CD4-positive, alpha-beta memory T cell (primary cell): ENCODE measurements around the gene CDH13. TPM values are rescaled to one million over a fixed set of nuclear protein-coding genes. Genes with fewer than 3 reads are reported as not detected.

Experiments used
- CTCF ChIA-PET: fragments of 350-600 bp; sonication (Branson Sonifier 250); formaldehyde crosslinking; loops from one replicate; lab custom pipeline; 2021; ENCODE audit warnings: inconsistent platforms; ENCODE audit not compliant: partially characterized antibody; lab: Charles Lee
- POLR2A ChIA-PET: fragments of 350-600 bp; sonication (Branson Sonifier 250); formaldehyde crosslinking; loops from one replicate; lab custom pipeline; 2021; ENCODE audit not compliant: partially characterized antibody; lab: Charles Lee
- DNase-seq, 5 donors: peaks; one replicate each; pipeline versions ENCODE4 v3.0.0 to v3.0.0-alpha.2; 2020 to 2022; ENCODE audit warnings: mixed read lengths in 1 of 5
- H3K27ac ChIP-seq: one replicate; pipeline ENCODE4 v1.7.0; 2013; ENCODE audit warnings: low read depth, low read length
- H3K27me3 ChIP-seq: 2 replicates; pipeline ENCODE4 v1.7.0; 2013; ENCODE audit warnings: mild to moderate bottlenecking, low read length, moderate library complexity; ENCODE audit not compliant: insufficient read depth
- H3K36me3 ChIP-seq: 2 replicates; pipeline ENCODE4 v1.7.0; 2013; ENCODE audit warnings: mild to moderate bottlenecking, low read length, moderate library complexity; ENCODE audit not compliant: insufficient read depth
- H3K4me1 ChIP-seq: 2 replicates; pipeline ENCODE4 v1.7.0; 2013; ENCODE audit warnings: mild to moderate bottlenecking, low read length, moderate library complexity; ENCODE audit not compliant: insufficient read depth
- H3K4me3 ChIP-seq, 2 donors: one replicate each; pipeline ENCODE4 v1.7.0; 2013; ENCODE audit warnings: low read length in 2 of 2, mild to moderate bottlenecking in 1 of 2
- H3K9me3 ChIP-seq, 2 donors: one replicate each; pipeline ENCODE4 v1.7.0; 2013; ENCODE audit warnings: low read length in 2 of 2, control low read depth in 1 of 2; ENCODE audit not compliant: control insufficient read depth in 1 of 2
- H3K27ac Mint-ChIP-seq, 7 donors: one replicate each; pipeline ENCODE4 v1.8.0; 2020 to 2021; ENCODE audit warnings: mixed read lengths in 7 of 7, mild to moderate bottlenecking in 6 of 7, inconsistent platforms in 3 of 7, moderate library complexity in 3 of 7
- H3K27me3 Mint-ChIP-seq, 2 donors: one replicate each; pipeline ENCODE4 v1.8.0; 2020 to 2021; ENCODE audit warnings: mixed read lengths in 2 of 2
- H3K36me3 Mint-ChIP-seq, 2 donors: one replicate each; pipeline ENCODE4 v1.8.0; 2020 to 2021; ENCODE audit warnings: mixed read lengths in 2 of 2, inconsistent platforms in 1 of 2, mild to moderate bottlenecking in 1 of 2
- H3K4me1 Mint-ChIP-seq, 4 donors: one replicate each; pipeline ENCODE4 v1.8.0; 2020 to 2021; ENCODE audit warnings: mixed read lengths in 4 of 4, mild to moderate bottlenecking in 1 of 4
- H3K4me3 Mint-ChIP-seq, 8 donors: one replicate each; pipeline ENCODE4 v1.8.0; 2020 to 2021; ENCODE audit warnings: mixed read lengths in 8 of 8, mild to moderate bottlenecking in 7 of 8, moderate library complexity in 6 of 8, inconsistent platforms in 3 of 8
- H3K9me3 Mint-ChIP-seq, 8 donors: one replicate each; pipeline ENCODE4 v1.8.0; 2020 to 2021; ENCODE audit warnings: mixed read lengths in 8 of 8, mild to moderate bottlenecking in 5 of 8, inconsistent platforms in 3 of 8, moderate library complexity in 1 of 8
- intact Hi-C: fragments of 100-400 bp; cut with micrococcal nuclease; formaldehyde crosslinking; loops from one replicate; pipeline ENCODE4 v1.15.1; 2023
- polyA plus RNA-seq, 2 donors: library from polyadenylated mRNA; unstranded; fragments of 300-500 nt; fragmentation: Illumina TruSeq; gene quantifications; one replicate each; pipeline ENCODE4 v1.2.3, GENCODE V29; 2021
- total RNA-seq, 2 experiments: library from RNA; stranded (reverse); gene quantifications; one replicate each; pipeline ENCODE4 v1.2.3, GENCODE V29; 2021

CDH13 gene
- total and polyA plus RNA-seq, 4 experiments from 2014 or later = not detected

- Histone ChIP-seq H3K27me3 (no peaks in the 10 kb centered on the region), H3K9me3 (no peaks in the 10 kb centered on the region), H3K27ac (no peak overlapping the region), H3K36me3 (no peaks in the 10 kb centered on the region), H3K4me3 (no peak overlapping the region), H3K4me1 (no peaks in the 10 kb centered on the region)
- ChIA-PET POLR2A (no interaction called here), CTCF (no interaction called here)
- H3K4me3 Mint-ChIP-seq = no peak overlapping the region
- peaks cover 0 to 3% (median 0%) of the 10 kb centered on the region in 8 donors for H3K9me3 Mint-ChIP-seq
- no peaks in the 10 kb centered on the region for H3K4me1 Mint-ChIP-seq
- no peaks in the 10 kb centered on the region for H3K27me3 Mint-ChIP-seq
- DNase-seq = no peak
- no peak overlapping the region for H3K27ac Mint-ChIP-seq
- intact Hi-C loops = no loop called here
- H3K36me3 Mint-ChIP-seq = no peaks in the 10 kb centered on the region
Observed at GRCh38 chr16:83482545-83483162, 855.9 kb downstream of the CDH13 start.

GRCh38 chr16:83490073-83490472 lies 863.3 kb downstream of the CDH13 start:
- H3K27ac ChIP-seq = no peak overlapping the region
- no peaks in the 10 kb centered on the region for H3K27me3 ChIP-seq
- Mint-ChIP-seq H3K27ac (no peak overlapping the region), H3K36me3 (no peaks in the 10 kb centered on the region), H3K27me3 (no peaks in the 10 kb centered on the region), H3K9me3 (peaks cover 0 to 3% (median 0%) of the 10 kb centered on the region in 8 donors), H3K4me3 (no peak overlapping the region), H3K4me1 (no peaks in the 10 kb centered on the region)
- no peaks in the 10 kb centered on the region for H3K36me3 ChIP-seq
- H3K4me1 ChIP-seq = no peaks in the 10 kb centered on the region
- no peak for DNase-seq
- no peak overlapping the region for H3K4me3 ChIP-seq
- CTCF ChIA-PET = no interaction called here
- intact Hi-C loops = no loop called here
- POLR2A ChIA-PET = no interaction called here
- no peaks in the 10 kb centered on the region for H3K9me3 ChIP-seq

GRCh38 chr16:83494459-83494858 lies 867.7 kb downstream of the CDH13 start:
- Mint-ChIP-seq H3K36me3 (no peaks in the 10 kb centered on the region), H3K4me3 (no peak overlapping the region), H3K9me3 (peaks cover 0 to 8% (median 3%) of the 10 kb centered on the region in 8 donors), H3K4me1 (no peaks in the 10 kb centered on the region), H3K27me3 (no peaks in the 10 kb centered on the region), H3K27ac (no peak overlapping the region)
- ChIA-PET POLR2A (no interaction called here), CTCF (no interaction called here)
- Histone ChIP-seq H3K4me1 (no peaks in the 10 kb centered on the region), H3K9me3 (no peaks in the 10 kb centered on the region), H3K36me3 (no peaks in the 10 kb centered on the region), H3K27me3 (no peaks in the 10 kb centered on the region), H3K4me3 (no peak overlapping the region), H3K27ac (no peak overlapping the region)
- intact Hi-C loops = no loop called here
- DNase-seq = no peak

- Mint-ChIP-seq H3K27ac (no peak overlapping the region), H3K36me3 (no peaks in the 10 kb centered on the region), H3K9me3 (peaks cover 0 to 5% (median 3%) of the 10 kb centered on the region in 8 donors), H3K27me3 (no peaks in the 10 kb centered on the region), H3K4me3 (no peak overlapping the region), H3K4me1 (no peaks in the 10 kb centered on the region)
- POLR2A ChIA-PET = no interaction called here
- Histone ChIP-seq H3K36me3 (no peaks in the 10 kb centered on the region), H3K9me3 (no peaks in the 10 kb centered on the region), H3K4me3 (no peak overlapping the region), H3K27me3 (no peaks in the 10 kb centered on the region), H3K27ac (no peak overlapping the region), H3K4me1 (no peaks in the 10 kb centered on the region)
- no peak for DNase-seq
- CTCF ChIA-PET = no interaction called here
- intact Hi-C loops = no loop called here
Observed at GRCh38 chr16:83501481-83501880, 874.7 kb downstream of the CDH13 start.

GRCh38 chr16:83508295-83508694 lies 881.5 kb downstream of the CDH13 start:
- Mint-ChIP-seq H3K36me3 (no peaks in the 10 kb centered on the region), H3K4me1 (no peaks in the 10 kb centered on the region), H3K27ac (no peak overlapping the region), H3K9me3 (peaks cover 0 to 8% (median under 1%) of the 10 kb centered on the region in 8 donors), H3K4me3 (no peak overlapping the region), H3K27me3 (peaks cover 0 to 4% of the 10 kb centered on the region in 2 donors)
- Histone ChIP-seq H3K27me3 (no peaks in the 10 kb centered on the region), H3K9me3 (no peaks in the 10 kb centered on the region), H3K27ac (no peak overlapping the region), H3K4me3 (no peak overlapping the region), H3K36me3 (no peaks in the 10 kb centered on the region), H3K4me1 (no peaks in the 10 kb centered on the region)
- DNase-seq = no peak
- ChIA-PET CTCF (no interaction called here), POLR2A (no interaction called here)
- intact Hi-C loops = no loop called here

GRCh38 chr16:83509316-83509715 lies 882.5 kb downstream of the CDH13 start:
- POLR2A ChIA-PET = no interaction called here
- H3K36me3 Mint-ChIP-seq = no peaks in the 10 kb centered on the region
- Histone ChIP-seq H3K9me3 (no peaks in the 10 kb centered on the region), H3K36me3 (no peaks in the 10 kb centered on the region), H3K4me3 (no peak overlapping the region), H3K27me3 (no peaks in the 10 kb centered on the region), H3K4me1 (no peaks in the 10 kb centered on the region), H3K27ac (no peak overlapping the region)
- peaks cover 0 to 4% of the 10 kb centered on the region in 2 donors for H3K27me3 Mint-ChIP-seq
- H3K4me1 Mint-ChIP-seq = no peaks in the 10 kb centered on the region
- H3K27ac Mint-ChIP-seq = no peak overlapping the region
- CTCF ChIA-PET = no interaction called here
- intact Hi-C loops = no loop called here
- H3K9me3 Mint-ChIP-seq = peaks cover 0 to 8% (median 2%) of the 10 kb centered on the region in 8 donors
- H3K4me3 Mint-ChIP-seq = no peak overlapping the region
- DNase-seq = no peak

- Mint-ChIP-seq H3K27ac (no peak overlapping the region), H3K36me3 (no peaks in the 10 kb centered on the region), H3K4me1 (no peaks in the 10 kb centered on the region), H3K9me3 (peaks cover 0 to 8% (median under 1%) of the 10 kb centered on the region in 8 donors), H3K27me3 (peaks cover 0 to 4% of the 10 kb centered on the region in 2 donors), H3K4me3 (no peak overlapping the region)
- no peak overlapping the region for H3K4me3 ChIP-seq
- no peaks in the 10 kb centered on the region for H3K36me3 ChIP-seq
- no peaks in the 10 kb centered on the region for H3K27me3 ChIP-seq
- H3K9me3 ChIP-seq = no peaks in the 10 kb centered on the region
- H3K4me1 ChIP-seq = no peaks in the 10 kb centered on the region
- DNase-seq = no peak
- no peak overlapping the region for H3K27ac ChIP-seq
- POLR2A ChIA-PET = no interaction called here
- intact Hi-C loops = no loop called here
- CTCF ChIA-PET = no interaction called here
Observed at GRCh38 chr16:83510906-83511305, 884.1 kb downstream of the CDH13 start.
